Activated naive CD8-positive, alpha-beta T cell (primary cell): Measurements from ENCODE around the gene ISCU.
"Not testable (repeated sequence)": the region's sequence is repeated elsewhere in the genome, so short reads cannot be mapped to it uniquely, and the experiment has no call there.

ENCODE experiments used
- H3K27ac Mint-ChIP-seq: one replicate; pipeline ENCODE4 v1.8.0; 2021; ENCODE audit warnings: mixed read lengths
- H3K27me3 Mint-ChIP-seq: one replicate; pipeline ENCODE4 v1.8.0; 2021; ENCODE audit warnings: mixed read lengths
- H3K36me3 Mint-ChIP-seq: one replicate; pipeline ENCODE4 v1.8.0; 2021; ENCODE audit warnings: mixed read lengths
- H3K4me1 Mint-ChIP-seq: one replicate; pipeline ENCODE4 v1.8.0; 2021; ENCODE audit warnings: low read depth, mixed read lengths
- H3K4me3 Mint-ChIP-seq: one replicate; pipeline ENCODE4 v1.8.0; 2021; ENCODE audit warnings: mild to moderate bottlenecking, mixed read lengths
- H3K9me3 Mint-ChIP-seq: one replicate; pipeline ENCODE4 v1.8.0; 2021; ENCODE audit warnings: low read depth, mixed read lengths

ISCU gene

DNA sequence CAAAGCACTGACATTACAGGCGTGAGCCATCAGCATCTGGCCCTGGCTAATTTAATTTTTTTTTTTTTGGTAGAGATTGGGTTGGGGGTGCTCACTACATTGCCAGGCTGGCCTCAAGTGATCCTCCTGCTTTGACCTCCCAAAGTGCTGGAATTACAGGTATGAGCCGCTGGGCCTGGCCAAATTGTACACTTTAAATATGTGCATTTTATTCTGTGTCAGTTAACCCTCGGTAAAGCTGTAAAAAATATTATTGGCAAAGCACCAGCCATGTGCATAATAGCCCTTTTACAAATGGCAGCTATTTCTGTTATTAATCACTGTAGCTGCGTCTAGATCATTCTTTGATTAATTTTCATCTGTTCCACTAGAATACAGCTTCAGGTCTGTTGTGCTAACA, 23.5 kb downstream of the ISCU start:
- no peaks in the 10 kb centered on the region for H3K27me3 Mint-ChIP-seq
- no peaks in the 10 kb centered on the region for H3K4me1 Mint-ChIP-seq
- H3K27ac Mint-ChIP-seq, result no peak overlapping the region
- no peaks in the 10 kb centered on the region for H3K9me3 Mint-ChIP-seq
- H3K36me3 Mint-ChIP-seq, result no peaks in the 10 kb centered on the region
- no peak overlapping the region for H3K4me3 Mint-ChIP-seq

DNA sequence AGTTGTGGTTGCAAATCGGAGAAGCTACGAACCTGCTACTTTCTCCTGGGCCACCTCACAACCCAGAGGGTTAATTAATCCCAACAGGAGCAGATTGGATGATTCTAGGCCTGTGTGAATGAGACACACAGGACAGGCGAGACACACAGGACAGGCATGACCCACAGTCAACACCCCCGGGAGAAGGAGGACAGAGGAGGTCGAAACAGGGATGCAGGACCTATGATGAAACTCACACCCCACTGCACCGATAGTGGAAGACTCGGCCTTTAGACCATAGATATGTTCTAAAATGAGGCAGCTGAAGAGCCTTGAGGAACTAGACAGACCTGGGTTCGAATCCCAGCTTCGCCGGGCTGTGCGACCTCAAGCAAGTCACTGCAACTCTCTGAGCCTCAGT, 23.9 kb downstream of the ISCU start:
- no peaks in the 10 kb centered on the region for H3K27me3 Mint-ChIP-seq
- no peak overlapping the region for H3K4me3 Mint-ChIP-seq
- no peaks in the 10 kb centered on the region for H3K4me1 Mint-ChIP-seq
- H3K27ac Mint-ChIP-seq, result no peak overlapping the region
- no peaks in the 10 kb centered on the region for H3K36me3 Mint-ChIP-seq
- H3K9me3 Mint-ChIP-seq, result no peaks in the 10 kb centered on the region

DNA sequence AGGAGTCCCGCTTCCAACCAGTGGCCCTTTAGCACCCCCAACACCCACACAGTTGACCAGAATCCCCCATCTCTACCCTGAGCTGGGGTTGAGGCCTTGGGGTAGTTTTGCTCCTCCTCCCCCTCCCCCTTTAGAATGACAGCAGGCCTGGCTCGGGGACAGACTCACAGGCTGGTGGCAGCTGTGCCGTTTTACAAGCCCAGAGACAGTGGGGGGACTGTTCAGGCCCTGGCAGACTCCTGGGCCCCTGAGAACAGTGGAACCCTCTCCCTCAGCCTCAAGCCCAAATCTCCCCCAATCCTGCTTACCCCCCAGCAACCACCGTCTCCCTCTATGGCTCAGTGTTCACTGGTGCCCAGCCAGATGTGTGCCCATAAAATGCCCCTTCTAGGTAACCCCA, 25.4 kb downstream of the ISCU start:
- no peaks in the 10 kb centered on the region for H3K27me3 Mint-ChIP-seq
- H3K9me3 Mint-ChIP-seq, result no peaks in the 10 kb centered on the region
- no peak overlapping the region for H3K27ac Mint-ChIP-seq
- H3K4me1 Mint-ChIP-seq, result no peaks in the 10 kb centered on the region
- no peaks in the 10 kb centered on the region for H3K36me3 Mint-ChIP-seq
- H3K4me3 Mint-ChIP-seq, result no peak overlapping the region

DNA sequence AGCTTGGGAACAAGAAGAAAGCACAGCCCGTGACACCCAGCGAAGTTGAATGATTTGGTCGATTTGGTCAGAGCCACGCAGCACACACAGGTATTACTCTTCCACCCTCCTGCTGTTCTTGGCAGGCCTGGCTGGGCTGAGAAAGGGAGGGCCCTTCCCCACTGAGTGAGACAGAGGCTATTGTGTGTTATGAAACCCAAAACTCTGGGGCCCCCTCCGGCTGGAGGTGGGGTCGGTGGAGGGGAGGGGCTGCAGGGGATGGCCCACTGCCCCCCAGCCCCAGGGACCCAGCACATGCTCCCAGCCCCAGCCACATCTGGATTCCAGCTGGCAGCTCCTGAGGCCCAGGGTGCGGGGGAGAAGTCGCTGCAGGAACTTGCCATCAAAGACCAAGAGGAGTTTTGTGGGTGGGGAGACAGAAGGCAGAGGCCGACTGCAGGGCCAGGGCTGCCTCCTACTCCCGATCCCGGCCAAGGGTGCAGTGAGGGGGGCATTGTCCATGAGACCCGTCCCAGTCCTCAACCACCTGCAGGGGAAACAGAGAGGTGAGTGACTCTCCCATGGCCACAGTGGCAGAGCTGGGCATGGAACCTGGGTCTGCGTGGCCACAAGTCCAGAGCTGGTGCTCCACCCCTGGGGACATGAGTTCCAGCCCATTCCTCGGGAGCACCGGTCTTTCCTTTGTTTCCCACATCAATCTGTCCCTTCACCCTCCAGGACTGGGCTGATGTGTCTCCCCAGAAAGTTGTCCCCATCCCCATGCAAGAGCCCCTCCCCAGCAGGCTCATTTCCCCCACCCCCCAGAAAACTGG, 26.8 kb downstream of the ISCU start:
- Mint-ChIP-seq H3K27ac (no peak overlapping the region), H3K27me3 (no peaks in the 10 kb centered on the region), H3K4me3 (no peak overlapping the region), H3K36me3 (no peaks in the 10 kb centered on the region), H3K4me1 (no peaks in the 10 kb centered on the region), H3K9me3 (no peaks in the 10 kb centered on the region)

DNA sequence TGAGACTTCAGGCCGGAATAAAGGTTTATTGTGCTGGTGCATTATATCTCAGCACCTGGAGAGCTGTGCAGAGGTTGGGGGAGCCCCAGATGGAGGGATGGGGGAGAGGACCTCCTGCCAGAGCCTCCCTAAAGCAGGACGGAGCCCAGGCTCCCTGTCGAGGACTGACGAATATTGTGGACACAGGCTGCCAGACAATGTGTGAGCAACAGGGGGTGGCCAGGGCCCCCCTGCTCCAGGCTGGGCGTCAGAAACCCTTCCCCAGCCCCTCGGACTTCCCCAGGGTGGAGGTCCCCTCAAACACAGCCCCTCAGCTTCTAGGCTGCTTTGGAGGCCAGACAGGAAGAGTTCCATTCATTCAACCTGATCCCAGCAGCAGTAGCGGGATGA, 27.4 kb downstream of the ISCU start:
- no peak overlapping the region for H3K27ac Mint-ChIP-seq
- H3K4me1 Mint-ChIP-seq, result no peaks in the 10 kb centered on the region
- no peaks in the 10 kb centered on the region for H3K9me3 Mint-ChIP-seq
- H3K4me3 Mint-ChIP-seq, result no peak overlapping the region
- no peaks in the 10 kb centered on the region for H3K36me3 Mint-ChIP-seq
- no peaks in the 10 kb centered on the region for H3K27me3 Mint-ChIP-seq

- H3K4me3 Mint-ChIP-seq, H3K36me3 Mint-ChIP-seq, H3K9me3 Mint-ChIP-seq, H3K4me1 Mint-ChIP-seq, H3K27ac Mint-ChIP-seq, H3K27me3 Mint-ChIP-seq: not testable (repeated sequence)
Observed at GRCh38 chr12:108590463-108590862, 28.1 kb downstream of the ISCU start.

- no peak overlapping the region for H3K27ac Mint-ChIP-seq
- no peaks in the 10 kb centered on the region for H3K9me3 Mint-ChIP-seq
- H3K36me3 Mint-ChIP-seq, result no peaks in the 10 kb centered on the region
- H3K27me3 Mint-ChIP-seq, result no peaks in the 10 kb centered on the region
- no peaks in the 10 kb centered on the region for H3K4me1 Mint-ChIP-seq
- no peak overlapping the region for H3K4me3 Mint-ChIP-seq
Observed at GRCh38 chr12:108591267-108591980, 29.0 kb downstream of the ISCU start.

DNA sequence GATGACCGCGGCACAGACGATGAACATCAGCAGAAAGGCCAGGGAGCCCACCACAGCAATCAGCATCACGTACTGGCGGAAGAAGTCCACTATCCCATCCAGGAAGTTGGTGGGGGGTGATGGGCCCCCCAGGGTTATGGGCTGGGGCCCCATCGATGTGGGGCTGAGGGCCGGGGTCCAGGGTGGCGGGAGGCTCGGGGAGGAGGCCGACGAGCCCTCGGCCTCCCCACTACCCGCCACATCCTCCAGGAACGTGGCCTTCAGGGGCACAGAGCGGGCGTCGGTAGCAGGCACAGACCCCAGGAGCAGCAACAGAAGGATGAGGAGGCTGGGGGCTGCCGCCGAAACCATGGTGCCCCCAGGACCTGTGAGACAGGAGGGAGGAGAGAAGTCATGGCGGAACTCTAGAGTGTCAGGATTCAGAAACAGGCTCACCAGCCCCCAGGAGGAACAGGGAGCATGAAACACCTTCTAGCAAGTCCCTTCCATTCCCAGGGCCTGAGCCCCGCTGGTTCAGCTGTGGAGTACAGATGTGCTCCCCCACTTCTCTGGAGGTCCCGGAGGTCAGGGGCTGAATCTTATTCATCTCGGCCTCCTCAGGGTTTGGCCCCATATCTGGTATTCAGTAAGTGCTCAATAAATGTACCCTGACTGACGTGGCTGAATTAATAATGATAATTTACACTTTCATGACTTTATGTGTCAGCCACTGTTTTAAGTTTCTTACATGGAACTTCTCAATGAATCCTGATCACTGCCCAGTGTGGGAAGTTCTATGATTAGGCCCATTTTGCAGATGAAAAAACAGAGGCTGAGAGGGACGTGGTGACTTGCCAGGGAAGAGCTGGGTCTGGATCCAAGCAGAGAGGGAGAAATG, 29.9 kb downstream of the ISCU start:
- Mint-ChIP-seq H3K4me1 (no peaks in the 10 kb centered on the region), H3K4me3 (no peak overlapping the region), H3K27ac (no peak overlapping the region), H3K27me3 (no peaks in the 10 kb centered on the region), H3K36me3 (no peaks in the 10 kb centered on the region), H3K9me3 (no peaks in the 10 kb centered on the region)

- Mint-ChIP-seq H3K27me3 (no peaks in the 10 kb centered on the region), H3K4me3 (no peak overlapping the region), H3K4me1 (no peaks in the 10 kb centered on the region), H3K9me3 (no peaks in the 10 kb centered on the region), H3K36me3 (no peaks in the 10 kb centered on the region), H3K27ac (no peak overlapping the region)
Observed at GRCh38 chr12:108594323-108594903, 32.0 kb downstream of the ISCU start.

GRCh38 chr12:108594960-108595710, 32.7 kb downstream of the ISCU start:
- Mint-ChIP-seq H3K36me3 (no peaks in the 10 kb centered on the region), H3K27ac (no peak overlapping the region), H3K4me3 (no peak overlapping the region), H3K9me3 (no peaks in the 10 kb centered on the region), H3K4me1 (no peaks in the 10 kb centered on the region), H3K27me3 (no peaks in the 10 kb centered on the region)

DNA sequence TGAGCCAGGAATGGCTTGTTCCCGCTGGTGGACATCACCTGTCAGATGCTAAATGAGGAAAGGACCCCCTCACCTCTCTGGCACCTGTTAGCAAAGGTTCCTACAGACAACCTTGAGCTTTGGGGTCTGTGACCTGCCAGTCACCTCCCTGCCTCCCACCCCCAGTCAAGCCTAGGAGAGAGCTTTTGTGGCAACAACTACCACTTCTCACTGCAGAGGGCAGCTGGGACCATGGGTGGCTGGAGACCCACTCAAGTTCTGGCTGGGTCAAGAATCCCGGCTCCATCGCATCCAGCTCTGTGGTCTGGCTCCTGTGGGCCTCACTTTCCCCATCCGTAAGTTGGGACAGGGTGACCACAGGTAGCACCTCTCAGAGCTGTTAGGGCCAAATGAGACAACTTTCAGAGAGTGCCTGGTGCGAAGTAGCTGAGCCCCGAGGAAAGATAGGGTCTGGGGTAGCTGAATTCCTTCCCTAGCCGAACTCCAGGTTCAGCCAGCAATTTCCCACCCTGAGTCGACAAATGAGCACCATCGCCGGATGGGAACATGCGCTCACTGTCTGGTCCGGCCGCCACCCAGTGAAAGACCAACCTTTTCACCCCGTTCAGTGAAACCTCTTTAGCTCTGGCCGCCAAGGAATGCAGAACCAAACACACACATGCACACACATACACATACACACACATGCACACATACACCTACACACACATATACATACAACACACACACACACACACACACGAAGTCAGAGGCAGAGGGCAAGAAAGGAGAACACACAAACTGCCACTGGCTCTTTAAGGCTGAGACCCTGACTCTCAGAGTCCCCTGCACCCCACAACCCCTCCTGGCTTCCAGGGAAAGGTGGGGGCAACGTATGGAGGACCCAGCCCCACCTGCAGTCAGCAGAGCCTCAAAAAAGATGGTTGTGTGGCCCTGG, 33.6 kb downstream of the ISCU start:
- no peaks in the 10 kb centered on the region for H3K9me3 Mint-ChIP-seq
- no peaks in the 10 kb centered on the region for H3K4me1 Mint-ChIP-seq
- H3K27me3 Mint-ChIP-seq, result no peaks in the 10 kb centered on the region
- no peak overlapping the region for H3K27ac Mint-ChIP-seq
- H3K36me3 Mint-ChIP-seq, result no peaks in the 10 kb centered on the region
- no peak overlapping the region for H3K4me3 Mint-ChIP-seq

- H3K27me3 Mint-ChIP-seq, result no peaks in the 10 kb centered on the region
- no peaks in the 10 kb centered on the region for H3K36me3 Mint-ChIP-seq
- H3K9me3 Mint-ChIP-seq, result no peaks in the 10 kb centered on the region
- no peaks in the 10 kb centered on the region for H3K4me1 Mint-ChIP-seq
- H3K4me3 Mint-ChIP-seq, result no peak overlapping the region
- no peak overlapping the region for H3K27ac Mint-ChIP-seq
Observed at GRCh38 chr12:108596854-108597558, 34.6 kb downstream of the ISCU start.
